Measurements from ENCODE around the gene RNF111. TPM values are rescaled to one million over a fixed set of nuclear protein-coding genes. Genes with fewer than 3 reads are reported as not detected.

The RNF111 gene
- total and polyA plus RNA-seq, 12 donors, result 5.7 to 41.6 (median 24.0) TPM

- no peak overlapping the region for H3K4me3 ChIP-seq
- peaks cover 0 to 8% of the 10 kb centered on the region in 2 donors for H3K36me3 ChIP-seq (replicated peaks in 1 of 2)
- no peaks in the 10 kb centered on the region for H3K4me1 ChIP-seq (replicated peaks in 1 of 2)
- H3K27me3 ChIP-seq, result no peaks in the 10 kb centered on the region
- intact Hi-C loops (cut with DNase I), result no loop called here
- no peaks in the 10 kb centered on the region for H3K9me3 ChIP-seq (replicated peaks in 1 of 3)
- WGBS, 4 donors, result 93 to 97% (median 96%) methylated on average over 4 of the region's 4 CpGs
- DNase-seq, result no peak
- H3K27ac ChIP-seq, result no peak overlapping the region
- TF ChIP-seq CTCF (IDR thresholded peaks at IDR 0.05), result no peak
- no peak for TF ChIP-seq POLR2A (IDR thresholded peaks at IDR 0.05)
These were observed 41.0 kb downstream of the RNF111 start for GRCh38 chr15:59028387-59028955.

- Histone ChIP-seq H3K9me3 (replicated peaks in 1 of 3) (no peaks in the 10 kb centered on the region), H3K27me3 (no peaks in the 10 kb centered on the region), H3K4me3 (no peak overlapping the region), H3K36me3 (replicated peaks in 1 of 2) (peaks cover 0 to 8% of the 10 kb centered on the region in 2 donors), H3K27ac (no peak overlapping the region), H3K4me1 (replicated peaks in 1 of 2) (no peaks in the 10 kb centered on the region)
- no peak for DNase-seq
- 69 to 75% (median 73%) methylated on average over 1 of the region's 1 CpG for WGBS, 4 donors
- intact Hi-C loops (cut with DNase I), result no loop called here
- no peak for TF ChIP-seq CTCF (IDR thresholded peaks at IDR 0.05)
- TF ChIP-seq POLR2A (IDR thresholded peaks at IDR 0.05), result no peak
These were observed 42.1 kb downstream of the RNF111 start for GRCh38 chr15:59029554-59029953.

- Histone ChIP-seq H3K4me1 (replicated peaks in 1 of 2) (no peaks in the 10 kb centered on the region), H3K27ac (no peak overlapping the region), H3K36me3 (replicated peaks in 1 of 2) (peaks cover 0 to 8% of the 10 kb centered on the region in 2 donors), H3K27me3 (no peaks in the 10 kb centered on the region), H3K9me3 (replicated peaks in 1 of 3) (no peaks in the 10 kb centered on the region), H3K4me3 (no peak overlapping the region)
- intact Hi-C loops (cut with DNase I), result no loop called here
- 88 to 96% (median 94%) methylated on average over 3 of the region's 3 CpGs for WGBS, 4 donors
- DNase-seq, result no peak
- TF ChIP-seq POLR2A (IDR thresholded peaks at IDR 0.05), result no peak
- no peak for TF ChIP-seq CTCF (IDR thresholded peaks at IDR 0.05)
These were observed 47.7 kb downstream of the RNF111 start for GRCh38 chr15:59035201-59035600.

- 50 to 65% (median 59%) methylated on average over 2 of the region's 2 CpGs for WGBS, 4 donors
- intact Hi-C loops (cut with DNase I), result no loop called here
- Histone ChIP-seq H3K27me3 (no peaks in the 10 kb centered on the region), H3K27ac (no peak overlapping the region), H3K4me1 (replicated peaks in 1 of 2) (peaks cover 0 to 6% of the 10 kb centered on the region in 2 donors), H3K9me3 (replicated peaks in 1 of 3) (no peaks in the 10 kb centered on the region), H3K36me3 (replicated peaks in 1 of 2) (no peaks in the 10 kb centered on the region), H3K4me3 (no peak overlapping the region)
- TF ChIP-seq CTCF (IDR thresholded peaks at IDR 0.05), result no peak
- TF ChIP-seq POLR2A (IDR thresholded peaks at IDR 0.05), result no peak
- DNase-seq, result no peak
These were observed 51.8 kb downstream of the RNF111 start for GRCh38 chr15:59039225-59039624.
